A549 treated with CpdA at 1 μM for 4 hours (cell line): ENCODE data around the gene ABCD2. TPM values are rescaled to one million over a fixed set of nuclear protein-coding genes. Genes with fewer than 3 reads are reported as not detected.

ENCODE experiments used
- total RNA-seq: library from RNA; stranded (reverse); fragments of 200-300 nt; extraction: Qiagen RNA extraction; gene quantifications from 5 replicates; pipeline ENCODE4 v1.2.3, GENCODE V29; 2022; ENCODE audit warnings: low read depth

The ABCD2 gene
- total RNA-seq: not detected in 5 replicates

GRCh38 chr12:39619660-39620433, at the start of gene ABCD2:
ABCD2 (minus strand) TSS chr12:39619803; CDS start chr12:39619615, 188 bp downstream.

Other genes starting within 250 kb of the ABCD2 start
- 19.3 to 24.1 TPM (median 21.8 TPM) in 5 replicates for gene KIF21A, start 176.7 kb downstream of the ABCD2 start, total RNA-seq